H9 (cell line): Measurements from ENCODE around the gene ITIH4. TPM values are rescaled to one million over a fixed set of nuclear protein-coding genes. Genes with fewer than 3 reads are reported as not detected.

ENCODE experiments used
- DNase-seq: peaks from one replicate; pipeline ENCODE4 v3.0.0-alpha.2; 2017
- H2AFZ ChIP-seq: one replicate; pipeline ENCODE4 v1.6.1; 2013; ENCODE audit warnings: mild to moderate bottlenecking, low read length, control low read depth, moderate library complexity
- H2AK5ac ChIP-seq: 2 replicates; pipeline ENCODE4 v1.6.1; 2013; ENCODE audit warnings: low read length, control low read depth, mixed read lengths; ENCODE audit not compliant: insufficient read length
- H2BK120ac ChIP-seq: one replicate; pipeline ENCODE4 v1.6.1; 2013; ENCODE audit warnings: low read depth, mild to moderate bottlenecking, low read length, control low read depth, inconsistent platforms; ENCODE audit not compliant: poor library complexity, severe bottlenecking
- H2BK12ac ChIP-seq: 2 replicates; pipeline ENCODE4 v1.6.1; 2013; ENCODE audit warnings: low read length, control low read depth, mixed read lengths, low read depth; ENCODE audit not compliant: insufficient read length
- H2BK15ac ChIP-seq: 2 replicates; pipeline ENCODE4 v1.6.1; 2013; ENCODE audit warnings: low read depth, low read length, control low read depth
- H2BK20ac ChIP-seq: one replicate; pipeline ENCODE4 v1.6.1; 2013; ENCODE audit warnings: low read depth, mild to moderate bottlenecking, low read length, control low read depth, inconsistent platforms; ENCODE audit not compliant: poor library complexity, severe bottlenecking
- H2BK5ac ChIP-seq: 2 replicates; pipeline ENCODE4 v1.6.1; 2013; ENCODE audit warnings: low read length, control low read depth, mixed read lengths; ENCODE audit not compliant: insufficient read length
- H3K14ac ChIP-seq: 2 replicates; pipeline ENCODE4 v1.6.1; 2013; ENCODE audit warnings: low read length, control low read depth; ENCODE audit not compliant: insufficient read depth
- H3K18ac ChIP-seq: 2 replicates; pipeline ENCODE4 v1.6.1; 2013; ENCODE audit warnings: low read depth, mild to moderate bottlenecking, mixed read lengths, low read length, control low read depth; ENCODE audit not compliant: insufficient read length
- H3K23ac ChIP-seq: 2 replicates; pipeline ENCODE4 v1.6.1; 2013; ENCODE audit warnings: low read length, control low read depth, mixed read lengths, low read depth; ENCODE audit not compliant: insufficient read length
- H3K23me2 ChIP-seq: 2 replicates; pipeline ENCODE4 v1.6.1; 2013; ENCODE audit warnings: low read depth, mild to moderate bottlenecking, mixed read lengths, low read length, control low read depth; ENCODE audit not compliant: insufficient read length, poor library complexity, severe bottlenecking
- H3K27ac ChIP-seq: 2 replicates; pipeline ENCODE4 v1.5.1; 2013; ENCODE audit warnings: low read length, control low read depth, mixed read lengths, low read depth; ENCODE audit not compliant: insufficient read length
- H3K27me3 ChIP-seq: 2 replicates; pipeline ENCODE4 v1.6.1; 2013; ENCODE audit warnings: low read length, control low read depth, inconsistent platforms; ENCODE audit not compliant: insufficient read depth
- H3K4ac ChIP-seq: 2 replicates; pipeline ENCODE4 v1.6.1; 2013; ENCODE audit warnings: low read depth, mild to moderate bottlenecking, control low read depth, inconsistent platforms, low read length, moderate library complexity
- H3K4me1 ChIP-seq: 2 replicates; pipeline ENCODE4 v1.6.1; 2013; ENCODE audit warnings: low read length, control low read depth, inconsistent platforms; ENCODE audit not compliant: insufficient read depth
- H3K4me2 ChIP-seq: 2 replicates; pipeline ENCODE4 v1.6.1; 2013; ENCODE audit warnings: low read length, control low read depth, mixed read lengths; ENCODE audit not compliant: insufficient read length, insufficient read depth
- H3K56ac ChIP-seq: 2 replicates; pipeline ENCODE4 v1.6.1; 2013; ENCODE audit warnings: low read depth, mild to moderate bottlenecking, mixed read lengths, low read length, control low read depth; ENCODE audit not compliant: insufficient read length
- H3K79me1 ChIP-seq: 2 replicates; pipeline ENCODE4 v1.6.1; 2013; ENCODE audit warnings: low read depth, mild to moderate bottlenecking, moderate library complexity, low read length, control low read depth, inconsistent platforms; ENCODE audit not compliant: insufficient read depth, poor library complexity, severe bottlenecking
- H3K79me2 ChIP-seq: 2 replicates; pipeline ENCODE4 v1.6.1; 2013; ENCODE audit warnings: low read length, control low read depth, inconsistent platforms; ENCODE audit not compliant: insufficient read depth
- H3K9ac ChIP-seq: 2 replicates; pipeline ENCODE4 v1.6.1; 2013; ENCODE audit warnings: low read length, control low read depth, mixed read lengths; ENCODE audit not compliant: insufficient read length; ENCODE audit errors: extremely low read depth
- H3K9me3 ChIP-seq: one replicate; pipeline ENCODE4 v1.6.1; 2013; ENCODE audit warnings: low read depth, low read length, inconsistent platforms; ENCODE audit not compliant: control insufficient read depth
- H3T11ph ChIP-seq: one replicate; pipeline ENCODE4 v1.6.1; 2013; ENCODE audit warnings: mild to moderate bottlenecking, low read length, control low read depth, inconsistent platforms
- H4K20me1 ChIP-seq: one replicate; pipeline ENCODE4 v1.6.1; 2013; ENCODE audit not compliant: control insufficient read depth, insufficient read length, insufficient read depth
- H4K5ac ChIP-seq: 2 replicates; pipeline ENCODE4 v1.6.1; 2013; ENCODE audit warnings: low read depth, mild to moderate bottlenecking, mixed read lengths, low read length, control low read depth; ENCODE audit not compliant: insufficient read length
- H4K8ac ChIP-seq: replicated peaks from 2 replicates; pipeline ENCODE4 v1.6.1; 2013; ENCODE audit warnings: low read length, control low read depth, mixed read lengths, low read depth; ENCODE audit not compliant: insufficient read length
- H4K91ac ChIP-seq: 2 replicates; pipeline ENCODE4 v1.6.1; 2013; ENCODE audit warnings: low read depth, mild to moderate bottlenecking, moderate library complexity, mixed read lengths, low read length, control low read depth; ENCODE audit not compliant: insufficient read length
- H3K27ac Mint-ChIP-seq, 3 experiments: 2 replicates in 2 of 3; 3 replicates in 1 of 3; pipeline ENCODE4 v1.8.0; 2020 to 2021; ENCODE audit warnings: mixed read lengths in 3 of 3, mild to moderate bottlenecking in 1 of 3, moderate library complexity in 1 of 3
- H3K27me3 Mint-ChIP-seq: 2 replicates; pipeline ENCODE4 v1.8.0; 2021; ENCODE audit warnings: low read depth, mild to moderate bottlenecking, moderate library complexity, mixed read lengths
- H3K36me3 Mint-ChIP-seq, 3 experiments: 2 replicates in 2 of 3; 3 replicates in 1 of 3; pipeline ENCODE4 v1.8.0; 2020 to 2021; ENCODE audit warnings: low read depth in 3 of 3, mixed read lengths in 3 of 3; ENCODE audit not compliant: insufficient read depth in 1 of 3
- H3K4me1 Mint-ChIP-seq, 2 experiments: 2 replicates each; pipeline ENCODE4 v1.8.0; 2020; ENCODE audit warnings: mixed read lengths in 2 of 2
- H3K4me3 Mint-ChIP-seq, 2 experiments: 2 replicates in 1 of 2; 3 replicates in 1 of 2; pipeline ENCODE4 v1.8.0; 2020 to 2021; ENCODE audit warnings: mild to moderate bottlenecking in 2 of 2, mixed read lengths in 2 of 2, moderate library complexity in 1 of 2
- H3K9me3 Mint-ChIP-seq, 2 experiments: 2 replicates in 1 of 2; 3 replicates in 1 of 2; pipeline ENCODE4 v1.8.0; 2020; ENCODE audit warnings: mild to moderate bottlenecking in 2 of 2, mixed read lengths in 2 of 2, moderate library complexity in 1 of 2
- CTCF ChIP-seq: fragments of 200-600 bp; sonication (generic); conservative IDR thresholded peaks from 3 replicates; pipeline ENCODE4 v1.8.0; 2021; ENCODE audit warnings: antibody characterized with exemption, mild to moderate bottlenecking
- WGBS: extraction: QIAGEN DNeasy Blood & Tissue Kit; methylation state at CpG from one replicate; pipeline ENCODE4 v1.1.7; 2013; ENCODE audit warnings: missing lambda C conversion rate, low lambda C conversion rate, mixed read lengths; ENCODE audit not compliant: insufficient read length; ENCODE audit errors: extremely low coverage; 5-methylcytosine and 5-hydroxymethylcytosine counted together
- total RNA-seq: library from RNA; stranded (reverse); gene quantifications from 2 replicates; pipeline ENCODE4 v1.2.1, GENCODE V29; 2021

ITIH4 gene
- total RNA-seq, 1 experiment from 2014 or later = 3.0 TPM

DNA sequence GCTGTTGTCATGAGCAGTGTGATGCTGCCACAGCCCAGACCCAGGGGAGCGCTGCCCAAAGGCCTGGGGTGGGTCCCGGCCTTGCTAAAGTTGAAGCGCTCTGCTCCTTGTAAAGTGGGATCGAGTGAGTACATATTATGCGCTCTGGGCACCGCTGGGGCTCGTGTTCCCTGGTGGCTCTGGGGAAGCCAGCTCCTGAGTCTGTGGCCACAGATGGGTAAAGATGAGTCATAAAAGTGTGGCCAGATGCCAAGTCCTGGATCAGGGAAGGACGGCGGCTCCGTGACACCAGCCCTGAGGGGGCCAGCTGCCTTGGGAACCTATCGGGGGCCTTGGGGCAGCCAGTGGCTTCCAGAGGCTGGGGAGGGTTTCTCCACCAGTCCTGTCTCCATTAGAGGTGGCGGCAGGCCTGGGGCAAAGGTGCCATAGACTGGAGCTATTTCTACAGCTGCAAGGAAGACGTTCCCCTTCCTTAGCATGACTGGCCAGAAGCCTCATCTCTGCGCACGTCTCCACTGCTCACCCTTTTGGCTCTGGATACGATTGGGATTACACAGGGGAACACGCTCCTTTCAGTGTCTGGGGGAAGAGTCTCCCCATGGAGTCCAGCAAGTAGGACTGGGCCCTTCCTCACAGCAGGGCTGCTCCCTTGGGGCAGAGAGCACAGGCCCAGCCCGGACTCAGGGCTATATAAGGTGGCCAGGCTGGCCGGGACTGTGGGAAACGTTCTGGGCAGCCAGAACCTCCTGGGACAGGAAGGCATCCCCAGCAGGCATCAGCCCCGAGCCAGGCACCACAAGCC is 1.2 kb upstream of the ITIH4 start:
- Histone ChIP-seq H3K18ac (no peak overlapping the region), H4K20me1 (no peaks in the 10 kb centered on the region), H3K56ac (no peak overlapping the region), H2BK20ac (no peak overlapping the region), H2BK12ac (no peak overlapping the region), H3K4me1 (no peaks in the 10 kb centered on the region), H2BK120ac (no peak overlapping the region), H2AK5ac (no peak overlapping the region), H3K14ac (no peak overlapping the region; the same call in 1 of the 2 replicates), H2AFZ (no peak overlapping the region), H3K23ac (no peak overlapping the region), H3K23me2 (no peaks in the 10 kb centered on the region), H2BK5ac (no peak overlapping the region), H3K4me2 (no peak overlapping the region), H4K91ac (no peak overlapping the region), H3K9me3 (no peaks in the 10 kb centered on the region), H3K79me1 (no peaks in the 10 kb centered on the region), H3T11ph (no peak overlapping the region), H4K8ac (no peak overlapping the region), H4K5ac (no peak overlapping the region), H3K27ac (no peak overlapping the region), H2BK15ac (no peak overlapping the region), H3K79me2 (no peaks in the 10 kb centered on the region), H3K4ac (no peak overlapping the region), H3K27me3 (no peaks in the 10 kb centered on the region; the same call in 1 of the 2 replicates), H3K9ac (no peak overlapping the region)
- DNase-seq = no peak
- Mint-ChIP-seq H3K4me1 (peaks cover 21 to 35% of the 10 kb centered on the region in 2 experiments), H3K27ac (peak overlapping the region in 1 of 3 experiments; percentile 80; a peak in 1 of 7 replicates), H3K27me3 (no peaks in the 10 kb centered on the region; the same call in 1 of the 2 replicates), H3K9me3 (no peaks in the 10 kb centered on the region), H3K36me3 (peaks cover 0 to 2% (median 0%) of the 10 kb centered on the region in 3 experiments; a peak in 3 of 7 replicates), H3K4me3 (no peak overlapping the region)
- WGBS = no CpG with 5 or more reads among the region's 21 CpGs
- no peak for TF ChIP-seq CTCF
